Mammary epithelial cell (primary cell): Measurements from ENCODE around the gene SLC5A4.

Experiments used
- CTCF ChIP-seq, 2 donors: IDR thresholded peaks in 1 of 2; conservative IDR thresholded peaks in 1 of 2; 2 replicates each; pipeline ENCODE4 v1.5.1; 2011 to 2012; ENCODE audit warnings: inconsistent platforms in 2 of 2, low read length in 2 of 2, mild to moderate bottlenecking in 2 of 2, control low read depth in 1 of 2, low read depth in 1 of 2; ENCODE audit not compliant: insufficient read depth in 1 of 2; ENCODE audit errors: extremely low read depth in 1 of 2
- EZH2 ChIP-seq: IDR thresholded peaks from 2 replicates; pipeline ENCODE4 v1.6.1; 2012; ENCODE audit warnings: low read length, inconsistent platforms, borderline replicate concordance

- TF ChIP-seq CTCF (conservative IDR thresholded peaks at IDR 0.05 in 1 of 2, IDR thresholded peaks at IDR 0.05 in 1 of 2; ENCODE audit: extremely low read depth in 1 of 2, insufficient read depth in 1 of 2, low read depth in 1 of 2, low read length in 2 of 2), result no peak
- no peak for TF ChIP-seq EZH2
Measured at GRCh38 chr22:32237906-32238305, 17.2 kb downstream of the SLC5A4 start.
